Right forelimb (tissue), 1 donor: Measurements from ENCODE around the gene TBXAS1.
"Not testable (repeated sequence)": the region's sequence is repeated elsewhere in the genome, so short reads cannot be mapped to it uniquely, and the experiment has no call there.

Experiments
- DNase-seq: peaks from one replicate; pipeline ENCODE4 v3.0.0-alpha.2; 2018

The TBXAS1 gene

DNA sequence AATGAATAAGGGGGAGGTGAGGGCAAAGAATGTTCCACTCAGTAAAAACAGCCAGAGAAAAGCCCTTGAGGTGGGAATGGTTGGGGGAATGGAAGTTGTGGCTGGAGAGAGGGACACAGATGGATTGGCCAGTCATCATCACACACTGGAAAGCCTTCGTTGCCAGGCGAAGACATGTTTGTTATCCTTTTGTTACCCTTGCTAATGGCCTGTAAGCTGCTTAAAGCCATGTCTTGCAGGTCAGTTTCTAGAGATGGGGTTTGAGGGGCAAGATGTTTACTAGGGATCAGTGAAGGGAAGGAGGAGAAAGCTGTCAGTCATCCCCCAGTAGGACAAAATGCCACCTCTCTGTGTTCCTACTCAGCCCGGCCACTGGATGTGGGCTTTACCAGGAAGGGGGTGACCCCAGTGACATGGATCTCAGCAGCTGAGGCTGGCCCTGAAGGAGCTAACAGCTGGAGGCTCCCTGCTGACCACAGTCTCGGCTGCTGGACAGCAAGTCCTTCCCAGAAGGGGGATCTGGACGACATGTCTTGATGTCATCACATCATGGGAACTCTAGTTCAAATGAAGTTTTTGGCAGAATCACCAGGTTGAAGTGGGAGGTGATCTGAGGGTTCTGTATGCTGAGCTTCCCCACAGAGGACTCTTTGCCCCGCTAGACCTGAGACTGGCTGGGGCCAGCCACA is 66.2 kb downstream of the TBXAS1 start:
- no peak for DNase-seq

DNA sequence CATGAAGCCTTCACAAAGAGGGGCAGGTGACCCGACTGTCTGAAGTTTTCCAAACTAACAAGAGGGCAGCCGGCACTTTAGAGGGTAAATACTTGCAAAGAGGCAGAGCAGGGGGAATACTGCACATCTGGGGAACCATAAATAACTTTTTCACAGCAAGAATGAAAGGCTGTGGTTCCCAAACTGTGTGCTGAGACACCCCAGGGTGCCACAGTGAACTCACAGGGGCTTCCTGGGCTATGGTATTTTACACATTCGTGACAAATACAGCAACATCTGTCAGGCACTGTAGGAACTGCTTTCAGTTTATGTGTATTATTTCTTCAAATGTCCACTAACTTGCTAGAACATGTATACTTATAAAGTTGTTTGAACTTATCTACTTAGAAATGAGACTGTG is 67.2 kb downstream of the TBXAS1 start:
- DNase-seq: no peak

DNA sequence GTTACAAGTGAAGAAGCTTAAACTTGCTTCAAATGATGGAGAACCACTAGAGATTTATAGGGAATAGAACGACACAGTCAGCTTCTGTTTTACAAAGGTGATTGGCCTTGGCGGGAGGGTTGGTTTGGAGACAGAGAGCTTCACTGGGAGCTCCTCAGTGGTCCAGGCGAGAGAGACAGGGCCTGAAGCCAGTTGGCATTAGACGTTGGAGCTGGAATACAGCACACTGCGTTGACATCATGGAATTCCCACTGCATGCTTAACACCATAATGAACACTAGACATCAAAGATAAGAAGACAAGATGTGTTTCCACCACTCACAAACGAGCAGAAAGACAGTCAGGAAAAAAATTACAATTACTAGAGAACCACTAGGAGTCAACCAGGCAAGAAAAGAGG is 67.8 kb downstream of the TBXAS1 start:
- DNase-seq: no peak

DNA sequence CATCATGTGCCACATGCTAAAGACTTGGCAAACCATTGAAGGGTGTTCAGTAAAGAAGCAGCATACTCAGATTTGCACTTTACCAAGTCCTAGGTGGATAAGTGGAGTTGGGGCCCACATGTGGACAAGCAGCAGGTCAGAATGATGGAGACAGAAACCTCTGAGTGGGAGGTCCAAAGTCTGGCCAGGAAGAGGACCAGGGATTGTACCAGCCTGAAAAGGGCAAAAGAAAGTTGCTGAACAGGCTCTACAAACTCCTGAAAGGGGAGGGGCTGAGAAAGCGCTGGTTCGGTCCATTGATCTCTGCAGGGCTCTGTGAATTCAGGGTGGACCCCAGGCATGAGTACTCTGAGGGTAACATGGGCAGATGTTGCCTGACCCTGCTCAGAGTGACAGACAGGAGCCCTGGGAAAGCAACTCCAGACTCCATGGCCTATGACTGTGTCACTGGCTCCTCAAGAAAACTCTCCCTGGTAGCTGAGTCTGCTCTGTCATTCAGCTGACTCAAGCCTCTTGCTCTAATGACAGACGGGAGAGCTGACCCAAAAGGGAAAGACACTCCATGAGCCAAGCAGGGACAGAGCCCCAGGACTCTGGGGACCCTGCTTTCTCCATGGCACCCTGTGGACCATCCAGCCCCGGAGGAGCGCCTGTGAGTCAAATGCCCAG is 68.5 kb downstream of the TBXAS1 start:
- DNase-seq: no peak

DNA sequence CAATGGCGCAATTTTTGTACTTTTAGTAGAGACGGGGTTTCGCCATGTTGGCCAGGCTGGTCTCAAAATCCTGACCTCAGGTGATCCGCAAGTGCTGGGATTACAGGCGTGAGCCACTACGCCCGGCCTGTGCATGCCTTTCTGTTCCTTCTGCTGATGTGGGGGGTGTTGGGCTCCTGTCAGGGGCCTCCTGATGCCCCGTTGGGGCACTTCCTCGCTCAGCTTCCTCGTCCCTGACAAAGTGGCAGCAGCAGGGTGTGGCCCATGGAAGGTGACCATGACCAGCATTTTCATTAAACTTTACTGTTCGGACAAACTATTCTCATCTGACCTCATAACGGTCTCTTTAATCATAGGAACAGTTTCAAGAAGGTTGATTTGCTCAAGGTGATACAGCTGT is 69.4 kb downstream of the TBXAS1 start:
- DNase-seq: no peak

DNA sequence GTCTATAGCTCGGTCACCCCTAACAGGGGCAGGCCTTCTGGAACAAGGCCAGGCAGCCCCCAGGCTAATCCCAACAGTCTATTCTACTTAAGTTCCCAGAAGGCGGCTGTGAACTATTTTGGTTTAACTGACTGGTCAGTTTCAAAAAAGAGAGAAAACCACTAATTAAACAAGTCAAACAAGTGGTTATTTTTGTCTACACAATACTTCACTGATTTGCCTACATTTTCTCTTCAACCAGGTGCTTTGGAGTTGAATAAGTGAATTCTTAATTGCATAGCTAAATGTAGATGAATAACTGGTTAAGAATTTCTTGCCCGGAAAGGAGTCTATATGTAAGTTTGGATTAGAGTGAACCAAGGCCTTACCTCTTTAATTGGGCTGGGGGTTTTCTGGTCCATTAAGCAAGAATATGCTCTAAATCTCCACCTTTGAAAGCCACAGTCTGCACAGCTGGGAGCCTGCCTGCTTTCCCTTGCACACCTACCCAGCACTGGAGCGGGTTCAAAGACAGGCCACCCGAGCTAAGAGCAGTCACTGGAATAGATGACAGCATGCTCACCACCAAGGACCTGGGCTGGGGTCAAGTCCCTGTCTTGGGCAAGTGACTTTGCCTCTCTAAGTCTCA is 70.4 kb downstream of the TBXAS1 start:
- DNase-seq: no peak

DNA sequence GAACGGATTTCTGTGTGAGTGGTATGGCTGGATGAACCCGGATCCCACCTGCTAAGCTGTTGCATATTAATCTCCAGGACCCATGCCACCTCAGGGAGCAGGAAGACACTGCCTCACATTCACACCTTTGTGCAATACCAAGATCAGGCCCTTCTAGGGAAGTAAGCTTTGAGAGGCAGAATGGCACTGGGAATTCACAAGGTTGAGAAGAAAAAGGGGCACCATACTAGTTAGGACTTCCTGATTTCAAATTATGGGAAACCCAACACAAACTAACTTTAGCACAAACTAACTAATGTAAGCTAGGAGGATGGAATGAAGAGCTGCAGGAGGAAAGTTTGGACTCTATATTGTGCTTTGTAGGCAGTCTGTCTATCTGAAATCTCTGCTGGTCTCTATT is 71.3 kb downstream of the TBXAS1 start:
- DNase-seq: no peak

DNA sequence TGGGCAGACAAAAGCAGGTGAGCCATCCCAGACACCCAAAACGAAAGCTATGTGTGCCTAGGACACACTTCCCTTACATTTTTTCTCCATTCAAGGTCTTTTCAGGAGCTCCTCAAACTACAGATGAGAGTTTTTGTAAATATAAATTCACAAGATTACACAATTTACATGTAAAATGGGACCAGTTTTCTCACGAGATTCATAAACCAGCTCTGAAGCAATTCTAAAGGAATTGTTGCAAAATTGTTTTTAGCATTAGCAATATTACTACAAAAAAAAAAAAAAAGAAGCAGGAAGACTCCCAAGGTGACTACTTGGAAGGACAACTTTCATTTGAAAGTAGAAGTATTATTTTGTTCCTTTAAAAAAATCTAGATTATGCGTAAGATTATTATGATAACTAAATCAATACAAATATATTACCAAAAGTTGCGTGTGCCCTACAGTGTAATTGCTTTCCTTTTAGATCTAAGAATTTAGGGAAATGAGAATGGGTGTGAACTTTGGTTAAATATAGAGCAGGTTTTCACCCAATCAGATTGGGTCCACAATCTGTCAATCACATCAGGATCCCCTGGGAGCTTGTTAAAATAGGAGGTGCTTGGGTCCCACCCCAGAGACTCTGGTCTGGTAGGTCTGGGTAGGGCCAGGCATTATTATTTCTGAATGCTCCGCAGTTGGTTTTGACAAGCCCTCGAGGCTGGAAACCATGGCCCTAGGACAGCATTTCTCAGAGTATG is 72.2 kb downstream of the TBXAS1 start:
- DNase-seq: no peak

DNA sequence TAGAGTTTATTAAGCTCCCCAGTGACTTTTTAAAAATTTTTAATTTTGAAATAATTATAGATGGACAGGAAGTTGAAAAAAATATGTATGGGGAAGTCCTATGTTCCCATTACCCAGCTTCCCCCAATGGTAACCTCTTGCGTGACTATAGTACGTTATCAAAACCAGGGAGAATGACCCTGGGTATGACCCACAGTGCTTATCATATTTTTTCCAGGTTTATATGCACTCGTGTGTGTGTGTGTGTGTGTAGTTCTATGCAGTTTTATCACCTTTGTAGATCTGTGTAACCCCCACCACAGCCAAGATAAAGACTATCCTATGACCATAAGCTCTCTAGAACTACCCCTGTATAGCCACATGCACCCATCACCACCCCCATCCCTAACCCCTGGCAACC is 72.8 kb downstream of the TBXAS1 start:
- DNase-seq: no peak

DNA sequence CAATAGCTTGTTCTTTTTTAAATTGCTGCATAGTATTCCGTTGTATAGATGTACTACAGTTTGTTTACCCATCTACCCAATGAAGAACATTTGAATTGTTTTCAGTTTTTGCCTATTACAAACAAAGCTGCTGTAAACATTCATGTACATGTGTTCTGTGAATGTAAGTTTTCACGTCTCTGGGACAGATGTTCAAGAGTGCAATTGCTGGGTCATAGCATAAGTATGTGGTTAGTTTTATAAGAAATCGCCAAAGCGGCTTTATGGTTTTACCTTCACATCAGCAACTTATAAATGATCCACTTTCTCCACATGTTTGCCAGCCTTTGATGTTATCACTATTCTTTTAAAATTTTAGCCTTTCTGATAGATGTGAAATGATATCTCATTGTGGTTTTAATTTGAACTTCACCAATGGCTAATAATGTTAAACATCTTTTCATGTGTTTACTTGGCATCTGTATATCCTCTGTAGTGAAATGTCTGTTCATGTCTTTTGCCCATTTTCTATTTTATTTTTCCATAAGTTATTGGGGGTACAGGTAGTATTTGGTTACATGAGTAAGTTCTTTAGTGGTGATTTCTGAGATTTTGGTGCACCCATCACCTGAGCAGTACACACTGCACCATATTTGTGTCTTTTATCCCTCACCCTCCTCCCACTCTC is 73.5 kb downstream of the TBXAS1 start:
- DNase-seq: no peak

DNA sequence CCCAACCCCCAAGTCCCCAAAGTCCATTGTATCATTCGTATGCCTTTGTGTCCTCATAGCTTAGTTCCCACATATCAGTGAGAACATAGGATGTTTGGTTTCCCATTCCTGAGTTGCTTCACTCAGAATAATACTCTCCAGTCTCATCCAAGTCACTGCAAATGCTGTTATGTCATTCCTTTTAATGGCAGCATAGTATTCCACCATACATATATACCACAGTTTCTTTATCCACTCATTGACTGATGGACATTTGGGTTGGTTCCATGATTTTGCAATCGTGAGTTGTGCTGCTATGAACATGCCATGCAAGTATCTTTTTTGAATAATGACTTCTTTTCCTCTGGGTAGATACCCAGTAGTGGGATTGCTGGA is 74.0 kb downstream of the TBXAS1 start:
- DNase-seq: not testable (repeated sequence)

DNA sequence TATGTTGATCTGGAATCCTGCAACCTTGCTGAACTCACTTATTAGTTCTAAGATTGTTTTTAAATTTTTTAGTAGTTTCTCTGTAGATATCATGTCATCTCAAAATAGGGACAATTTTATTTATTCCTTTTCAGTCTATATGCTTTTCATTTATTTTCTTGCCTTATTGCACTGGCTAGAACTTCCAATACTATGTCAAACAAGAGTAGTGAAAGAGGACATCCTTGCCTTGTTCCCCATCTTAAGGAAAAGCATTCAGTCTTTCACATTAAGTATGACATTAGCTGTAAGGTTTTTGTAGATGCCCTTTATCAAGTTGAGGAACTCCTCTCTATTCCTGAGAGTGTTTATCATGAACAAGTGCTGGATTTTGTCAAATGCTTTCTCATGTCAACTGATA is 77.8 kb downstream of the TBXAS1 start:
- no peak for DNase-seq

DNA sequence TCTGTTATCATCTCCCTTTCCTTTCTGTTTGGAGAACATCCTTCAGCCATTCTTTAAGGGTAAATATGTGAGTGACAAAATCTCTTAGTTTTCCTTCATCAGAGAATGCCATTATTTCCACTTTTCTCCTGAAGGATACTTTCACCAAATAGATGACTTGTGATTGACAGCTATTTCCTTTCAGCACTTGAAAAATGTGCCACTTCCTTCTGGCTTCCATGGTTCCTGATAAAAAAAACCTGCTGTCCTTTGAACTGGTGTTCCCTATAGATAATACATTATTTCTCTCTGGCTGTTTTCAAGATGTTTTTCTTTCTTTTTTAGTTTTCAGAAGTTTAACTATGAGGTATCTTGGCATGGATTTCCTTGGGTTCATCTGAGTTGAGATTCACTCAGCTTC is 79.7 kb downstream of the TBXAS1 start:
- DNase-seq: no peak

DNA sequence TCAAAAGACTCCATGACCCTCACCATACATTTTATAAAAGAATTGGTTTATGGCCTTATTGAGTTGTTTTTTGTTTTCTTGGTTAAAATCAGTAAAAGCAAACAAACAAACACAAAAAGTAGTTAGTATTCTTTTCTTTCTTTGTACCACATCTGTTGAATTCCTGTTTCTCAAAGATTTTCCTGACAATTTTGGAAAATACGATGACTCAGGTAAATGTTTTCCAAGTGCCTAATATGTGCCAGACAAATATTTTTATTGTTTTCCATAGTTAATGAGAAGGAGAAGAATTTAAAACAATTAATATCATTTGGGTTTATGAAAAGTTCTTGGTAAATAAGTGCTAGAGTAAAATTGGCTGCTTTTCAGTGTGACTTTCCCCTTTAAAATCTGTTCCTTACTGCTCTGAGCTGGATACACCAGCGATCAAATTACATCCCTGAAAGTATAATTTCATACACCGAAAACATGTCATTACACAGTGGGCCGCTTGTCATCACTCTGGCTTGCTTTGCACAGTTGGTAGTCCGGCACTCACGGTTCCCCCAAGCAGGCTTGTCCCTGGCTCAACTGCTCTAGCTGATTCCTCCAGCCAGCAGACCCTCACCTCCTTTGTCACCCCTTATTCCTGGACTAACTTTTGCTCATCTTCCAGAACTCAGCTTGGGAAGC is 80.5 kb downstream of the TBXAS1 start:
- no peak for DNase-seq

DNA sequence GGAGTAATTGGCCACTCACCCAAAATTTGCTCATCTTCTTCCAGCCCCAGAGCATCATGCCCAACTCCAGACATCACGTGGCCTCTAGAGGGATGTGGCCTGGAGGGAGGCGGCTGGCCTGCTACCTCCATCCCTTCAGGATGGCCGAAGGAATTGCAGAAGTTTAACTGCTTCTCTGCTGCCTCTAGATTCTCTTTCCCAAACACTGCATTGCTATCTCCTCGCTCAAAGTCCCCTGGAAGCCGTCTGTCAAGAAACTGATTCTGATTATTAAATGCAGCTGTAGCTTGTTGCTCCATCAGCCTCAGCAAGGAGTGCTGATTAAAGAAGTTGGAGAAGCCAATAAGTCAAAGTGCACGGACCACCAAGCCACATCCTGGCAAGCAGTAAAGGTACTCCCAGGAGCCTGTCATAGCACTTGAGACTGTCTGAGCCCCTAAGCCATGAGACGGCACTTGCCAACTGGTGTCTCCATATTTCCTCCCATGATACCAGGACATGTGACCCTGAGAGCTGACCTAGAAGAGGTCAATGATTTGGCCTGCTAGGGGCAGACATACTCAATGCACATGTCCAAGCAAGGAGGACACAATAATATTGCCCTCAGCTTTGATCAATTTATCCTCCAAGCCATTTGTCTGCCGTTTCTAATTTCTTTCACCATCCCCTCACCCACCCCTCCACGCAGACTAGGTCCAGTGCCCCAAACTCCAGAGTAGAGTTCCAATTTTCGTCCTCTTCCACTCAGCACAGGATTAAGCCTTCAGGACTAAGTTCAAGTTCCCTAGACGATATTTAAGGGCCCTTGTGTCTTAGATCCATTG is 84.2 kb downstream of the TBXAS1 start:
- no peak for DNase-seq

DNA sequence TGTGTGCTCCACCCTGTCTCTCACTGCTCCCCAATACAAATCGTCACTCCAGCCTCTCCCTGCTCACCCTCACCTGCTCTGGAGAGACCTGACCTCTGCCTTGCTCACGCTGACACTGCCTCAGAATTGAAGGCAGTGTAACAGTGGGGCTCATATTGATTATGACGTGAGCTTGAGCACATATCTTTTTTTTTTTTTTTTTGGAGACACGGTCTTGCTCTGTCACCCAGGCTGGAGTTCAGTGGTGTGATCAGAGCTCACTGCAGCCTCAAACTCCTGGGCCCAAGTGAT is 84.7 kb downstream of the TBXAS1 start:
- DNase-seq: no peak

DNA sequence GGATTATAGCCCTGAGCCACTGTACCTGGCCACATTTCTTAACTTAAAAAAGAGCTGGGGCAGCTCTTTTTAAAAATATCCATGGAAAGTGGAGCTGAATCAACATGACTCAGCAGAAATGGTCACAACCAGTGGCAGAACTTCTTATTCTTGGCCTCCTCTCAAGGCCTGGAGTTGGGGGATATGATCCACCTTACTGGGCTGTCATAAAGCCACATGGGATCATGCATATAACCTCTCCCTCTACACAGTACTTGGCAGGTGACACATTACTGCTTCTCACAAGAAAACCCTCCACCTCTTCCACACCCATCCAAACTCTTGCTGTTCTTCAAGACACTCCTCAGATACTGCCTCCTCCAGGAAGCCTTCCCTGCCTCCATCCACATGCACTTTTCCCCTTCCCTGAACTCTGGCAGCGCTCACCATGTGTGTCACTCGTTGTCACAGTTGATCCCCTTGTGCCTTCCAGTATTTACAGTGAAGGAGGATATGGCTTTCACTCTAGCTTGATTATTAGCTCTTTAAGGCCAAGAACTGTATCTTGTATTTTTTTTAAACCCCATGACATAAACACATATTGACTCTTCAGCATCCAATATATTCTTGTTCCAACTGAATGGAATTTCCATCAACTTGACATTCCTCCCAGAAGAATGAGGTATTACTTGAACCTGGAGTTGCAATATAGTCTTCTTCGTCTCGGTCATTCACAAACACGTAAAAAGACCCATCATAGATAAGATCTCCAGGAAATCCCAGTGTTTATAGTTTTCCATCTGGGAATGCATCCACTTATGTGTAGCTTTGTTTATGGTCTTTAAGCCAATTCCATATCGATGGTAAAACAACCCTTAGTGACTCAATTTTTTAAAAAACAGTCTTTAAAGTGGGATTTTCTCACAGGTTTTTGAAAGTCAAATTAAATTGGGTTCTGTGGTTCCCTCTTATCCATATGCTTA is 85.5 kb downstream of the TBXAS1 start:
- DNase-seq: no peak

DNA sequence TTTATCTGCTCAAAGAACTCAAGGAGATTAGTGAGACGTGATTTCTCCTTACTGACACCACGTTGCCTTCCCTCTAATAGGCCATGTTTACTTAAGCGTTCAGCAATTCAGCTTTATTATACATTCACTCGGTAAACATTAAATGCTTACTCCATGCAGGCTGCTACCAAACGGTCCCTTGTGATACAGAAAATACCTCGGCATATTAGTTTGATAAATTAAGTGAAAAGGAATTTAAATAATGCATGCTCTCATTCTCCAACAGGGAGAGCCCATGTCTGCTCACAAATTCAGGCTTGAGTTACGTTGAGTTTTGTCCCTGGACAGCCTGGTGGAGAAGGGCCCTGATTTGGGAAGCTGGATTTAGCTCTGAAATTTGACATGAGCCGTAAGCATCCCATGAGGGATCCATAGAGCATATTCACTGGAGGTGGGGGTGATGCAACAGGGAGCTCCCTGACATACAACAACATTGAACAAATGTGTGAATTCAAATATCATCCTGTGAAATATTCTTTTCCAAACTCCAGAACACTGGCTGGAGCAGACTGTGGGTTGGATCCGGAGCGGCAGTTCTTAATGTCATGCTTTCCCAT is 86.3 kb downstream of the TBXAS1 start:
- DNase-seq: no peak

DNA sequence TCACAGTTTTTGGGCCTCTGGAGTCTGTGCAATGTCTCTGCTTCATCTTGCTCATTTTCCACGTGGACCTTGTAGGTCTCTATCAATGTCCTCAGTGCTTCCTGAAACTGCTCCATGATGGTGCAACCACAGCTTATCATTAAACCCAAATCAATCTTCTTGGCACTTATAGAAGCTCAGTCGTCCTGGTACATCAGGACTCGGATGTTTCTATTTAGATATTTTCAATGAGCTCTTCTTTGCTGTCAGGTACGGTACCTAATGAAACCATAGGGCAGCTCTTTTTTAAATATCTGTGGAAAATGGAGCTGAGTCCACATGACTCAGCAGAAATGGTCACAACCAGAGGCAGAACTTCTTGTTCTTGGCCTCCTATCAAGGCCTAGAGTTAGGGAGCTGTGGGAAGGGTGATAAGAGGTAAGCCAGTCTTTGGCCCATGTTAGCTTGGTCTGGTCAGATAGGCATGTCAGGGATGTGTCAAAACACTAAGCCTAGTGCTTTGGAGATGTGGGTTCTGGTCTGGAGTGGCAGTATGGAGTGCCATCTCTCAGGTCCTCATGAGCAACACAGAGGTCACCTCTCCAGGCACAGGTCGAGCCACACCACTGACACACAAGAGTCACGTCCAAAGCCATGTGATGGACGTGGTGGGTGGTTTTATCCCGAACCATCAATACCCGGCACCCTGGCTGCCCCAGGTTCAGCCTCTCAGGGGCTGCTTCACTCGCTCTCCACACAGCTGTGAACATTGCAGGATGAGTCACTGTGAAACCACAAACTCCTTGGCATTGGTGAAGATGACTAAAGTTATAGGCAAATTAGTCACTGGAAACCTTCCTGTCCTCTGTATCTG is 87.0 kb downstream of the TBXAS1 start:
- no peak for DNase-seq
